Smooth muscle cell (in vitro differentiated cells): ENCODE results near the gene GABRG2. TPM values are rescaled to one million over a fixed set of nuclear protein-coding genes. Genes with fewer than 3 reads are reported as not detected.

Experiments used
- DNase-seq: peaks from one replicate; lab custom pipeline; 2025; ENCODE audit not compliant: unreplicated experiment; lab: John Stamatoyannopoulos, UW
- H2AFZ ChIP-seq: fragments of 200-600 bp; sonication (generic); 2 replicates; pipeline ENCODE4 v1.6.0; 2016; ENCODE audit warnings: antibody characterized with exemption, low read depth, mild to moderate bottlenecking
- H3F3A ChIP-seq: fragments of 200-600 bp; sonication (generic); 2 replicates; pipeline ENCODE4 v1.6.0; 2017; ENCODE audit warnings: antibody characterized with exemption, low read depth
- H3K27ac ChIP-seq: fragments of 200-600 bp; sonication (generic); 2 replicates; pipeline ENCODE4 v1.5.1; 2016; ENCODE audit warnings: low read depth, mild to moderate bottlenecking
- H3K27me3 ChIP-seq: fragments of 200-600 bp; sonication (generic); 2 replicates; pipeline ENCODE4 v1.6.1; 2016; ENCODE audit warnings: low read depth, mild to moderate bottlenecking
- H3K36me3 ChIP-seq: fragments of 200-600 bp; sonication (generic); 2 replicates; pipeline ENCODE4 v1.5.1; 2016; ENCODE audit warnings: low read depth
- H3K4me1 ChIP-seq: fragments of 200-600 bp; sonication (generic); 2 replicates; pipeline ENCODE4 v1.5.1; 2016; ENCODE audit warnings: low read depth
- H3K4me2 ChIP-seq: fragments of 200-600 bp; sonication (generic); 2 replicates; pipeline ENCODE4 v1.6.0; 2016; ENCODE audit warnings: mild to moderate bottlenecking
- H3K4me3 ChIP-seq: fragments of 200-600 bp; sonication (generic); 2 replicates; pipeline ENCODE4 v1.5.1; 2016; ENCODE audit warnings: mild to moderate bottlenecking
- H3K79me2 ChIP-seq: fragments of 200-600 bp; sonication (generic); 2 replicates; pipeline ENCODE4 v1.6.0; 2016; ENCODE audit warnings: low read depth, mild to moderate bottlenecking
- H3K9ac ChIP-seq: fragments of 200-600 bp; sonication (generic); 2 replicates; pipeline ENCODE4 v1.6.0; 2016; ENCODE audit warnings: low read depth
- H3K9me3 ChIP-seq: fragments of 200-600 bp; sonication (generic); replicated peaks from 2 replicates; pipeline ENCODE4 v1.5.1; 2016; ENCODE audit warnings: low read depth
- H4K20me1 ChIP-seq: fragments of 200-600 bp; sonication (generic); 2 replicates; pipeline ENCODE4 v1.6.0; 2016; ENCODE audit warnings: low read depth
- CTCF ChIP-seq: fragments of 200-600 bp; sonication (generic); IDR thresholded peaks from 2 replicates; pipeline ENCODE4 v1.5.1; 2017; ENCODE audit warnings: borderline replicate concordance, mild to moderate bottlenecking, antibody characterized with exemption; ENCODE audit not compliant: insufficient read depth, poor library complexity, severe bottlenecking
- WGBS: methylation state at CpG from one replicate; pipeline ENCODE4 v1.1.7; 2016; ENCODE audit warnings: low lambda C conversion rate; 5-methylcytosine and 5-hydroxymethylcytosine counted together
- polyA plus RNA-seq: library from polyadenylated mRNA; unstranded; fragments of >200 nt; fragmentation: Nextera tagmentation; extraction: Ambion mirVana; gene quantifications from 2 replicates; pipeline ENCODE4 v1.2.1, GENCODE V29; 2016
- total RNA-seq: library from RNA; depleted of rRNA; stranded (reverse); fragments of >200 nt; gene quantifications from 2 replicates; pipeline ENCODE4 v1.2.3, GENCODE V29; 2014

GABRG2 gene
- total and polyA plus RNA-seq, 2 experiments from 2014 or later = not detected

GRCh38 chr5:162193012-162193411 lies 125.4 kb downstream of the GABRG2 start:
- Histone ChIP-seq H3K9ac (no peak overlapping the region), H3K4me1 (no peaks in the 10 kb centered on the region), H3K36me3 (no peaks in the 10 kb centered on the region), H3K27me3 (no peaks in the 10 kb centered on the region), H2AFZ (no peak overlapping the region), H4K20me1 (no peaks in the 10 kb centered on the region), H3K4me3 (no peak overlapping the region), H3K79me2 (no peaks in the 10 kb centered on the region), H3K27ac (no peak overlapping the region), H3F3A (no peaks in the 10 kb centered on the region), H3K9me3 (no peaks in the 10 kb centered on the region), H3K4me2 (no peak overlapping the region)
- TF ChIP-seq CTCF = no peak
- whole genome bisulfite sequencing = 71% methylated on average over 6 of the region's 6 CpGs
- no peak for DNase-seq

- Histone ChIP-seq H3K4me3 (no peak overlapping the region), H3K27me3 (no peaks in the 10 kb centered on the region), H2AFZ (no peak overlapping the region), H3K79me2 (no peaks in the 10 kb centered on the region), H3K9ac (no peak overlapping the region), H3K36me3 (no peaks in the 10 kb centered on the region), H3K4me2 (no peak overlapping the region), H3K4me1 (no peaks in the 10 kb centered on the region), H3K27ac (no peak overlapping the region), H3K9me3 (no peaks in the 10 kb centered on the region), H3F3A (no peaks in the 10 kb centered on the region), H4K20me1 (no peaks in the 10 kb centered on the region)
- WGBS = 100% methylated on average over 1 of the region's 1 CpG
- DNase-seq = no peak
- no peak for TF ChIP-seq CTCF
Measured at GRCh38 chr5:162196351-162196750, 128.8 kb downstream of the GABRG2 start.

DNA sequence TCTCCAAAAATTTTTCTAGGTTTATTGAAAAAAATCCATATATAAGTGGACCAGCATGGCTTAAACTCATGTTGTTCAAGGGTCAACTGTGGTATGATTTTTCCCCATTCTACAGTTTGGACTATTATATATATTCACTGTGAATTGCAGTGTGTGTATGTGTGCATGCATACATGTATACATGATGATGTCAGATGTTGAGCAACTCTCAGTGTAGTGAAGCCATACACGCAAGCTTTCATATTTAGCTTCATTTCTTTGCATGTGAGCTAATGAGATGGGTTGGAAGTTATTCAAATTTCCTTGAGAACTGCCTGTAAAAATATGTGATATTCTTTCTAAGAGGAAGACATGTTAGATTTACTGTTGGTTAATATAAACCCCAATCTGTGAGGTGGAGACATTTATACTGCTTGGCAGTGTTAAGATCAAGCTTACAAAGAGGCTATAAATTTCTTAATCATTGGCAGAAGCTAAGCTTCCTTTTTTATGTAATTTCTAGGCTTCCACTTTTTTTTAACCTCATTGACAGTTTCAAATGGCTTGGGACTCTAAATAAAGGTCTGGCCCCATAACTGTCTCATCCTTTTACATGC lies 134.8 kb downstream of the GABRG2 start:
- no peak for DNase-seq
- Histone ChIP-seq H3K9ac (no peak overlapping the region), H3K27me3 (no peaks in the 10 kb centered on the region), H3K79me2 (no peaks in the 10 kb centered on the region), H3K27ac (no peak overlapping the region), H3K4me1 (no peaks in the 10 kb centered on the region), H3K36me3 (no peaks in the 10 kb centered on the region), H3K4me3 (no peak overlapping the region), H3F3A (no peaks in the 10 kb centered on the region), H3K9me3 (no peaks in the 10 kb centered on the region), H2AFZ (no peak overlapping the region), H4K20me1 (no peaks in the 10 kb centered on the region), H3K4me2 (no peak overlapping the region)
- WGBS = 93% methylated on average over 1 of the region's 1 CpG
- TF ChIP-seq CTCF = no peak

Other genes with a start within 250 kb of the GABRG2 start
- not detected in 2 replicates for gene GABRA1, start 219.7 kb upstream of the GABRG2 start, total RNA-seq
- gene GABRA1, start 219.7 kb upstream of the GABRG2 start, polyA plus RNA-seq = 0.11 and 0.22 TPM in 2 replicates